HG03064 (cell line): ENCODE results near the gene CEP76.

Experiments
- ATAC-seq: cut with Tn5 transposase; IDR thresholded peaks from one replicate; pipeline ENCODE4 v1.9.1; 2021; ENCODE audit warnings: low read depth; ENCODE audit not compliant: unreplicated experiment

Gene CEP76

GRCh38 chr18:12721495-12722275 lies 19.2 kb upstream of the CEP76 start:
- no peak for ATAC-seq

DNA sequence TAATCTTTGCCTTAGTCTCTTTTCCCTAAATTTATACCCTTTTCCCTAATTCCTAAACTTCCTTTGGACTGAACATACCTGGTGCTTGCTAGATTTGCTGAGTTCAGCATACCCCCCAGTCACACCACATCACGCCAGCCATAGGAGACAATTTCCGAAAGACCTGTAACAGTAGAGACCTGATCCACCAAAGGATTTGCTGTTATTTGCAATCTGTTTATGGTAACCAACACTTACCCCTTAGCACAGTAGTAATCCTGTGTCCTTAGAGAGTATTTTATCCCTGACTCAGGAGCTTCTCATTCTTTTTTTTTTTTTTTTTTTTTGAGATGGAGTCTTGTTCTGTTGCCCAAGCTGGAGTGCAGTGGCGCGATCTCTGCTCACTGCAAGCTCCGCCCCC lies 8.9 kb upstream of the CEP76 start:
- ATAC-seq, result no peak

DNA sequence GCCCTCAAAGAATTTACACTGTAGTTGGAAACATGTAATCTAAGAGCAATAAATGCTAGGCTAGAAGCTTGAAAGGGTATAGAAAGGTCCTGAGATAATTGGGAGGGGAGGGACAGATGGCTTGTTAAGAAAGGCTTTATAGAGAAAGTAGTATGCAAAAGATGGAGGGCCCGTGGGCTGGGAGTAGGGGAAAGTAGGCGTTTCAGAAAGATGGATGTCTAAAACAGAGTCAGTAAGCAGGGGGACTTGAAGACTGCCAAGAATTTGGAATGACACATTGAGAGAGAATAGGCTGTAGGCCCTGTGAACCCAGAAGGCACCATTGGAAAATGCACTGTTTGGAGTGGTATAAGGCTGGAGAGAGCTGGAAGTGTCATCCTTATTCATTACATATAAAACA lies 1.1 kb upstream of the CEP76 start:
- no peak for ATAC-seq

DNA sequence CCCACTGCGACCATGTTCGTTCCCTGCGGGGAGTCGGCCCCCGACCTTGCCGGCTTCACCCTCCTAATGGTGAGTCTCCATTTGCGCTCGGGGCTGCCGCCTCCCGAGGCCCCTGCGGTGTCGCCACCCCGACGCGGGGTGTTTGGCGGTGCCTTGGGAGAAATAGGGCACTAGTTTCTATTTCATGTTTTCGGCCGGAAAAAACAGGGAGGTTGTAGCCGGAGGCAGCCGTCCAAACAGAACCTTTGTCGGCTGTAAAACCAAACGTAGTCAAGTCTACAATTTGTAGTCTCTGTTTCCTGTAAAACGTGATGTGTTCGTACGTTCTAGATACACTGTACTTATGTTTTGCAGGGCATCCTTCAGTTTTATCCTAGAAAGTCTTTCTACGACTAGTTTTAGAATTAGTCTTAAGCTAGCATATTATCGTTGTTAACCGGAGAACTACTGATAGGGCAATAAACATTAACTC lies 609 bp upstream of the CEP76 start:
- peak; percentile 26 for ATAC-seq

DNA sequence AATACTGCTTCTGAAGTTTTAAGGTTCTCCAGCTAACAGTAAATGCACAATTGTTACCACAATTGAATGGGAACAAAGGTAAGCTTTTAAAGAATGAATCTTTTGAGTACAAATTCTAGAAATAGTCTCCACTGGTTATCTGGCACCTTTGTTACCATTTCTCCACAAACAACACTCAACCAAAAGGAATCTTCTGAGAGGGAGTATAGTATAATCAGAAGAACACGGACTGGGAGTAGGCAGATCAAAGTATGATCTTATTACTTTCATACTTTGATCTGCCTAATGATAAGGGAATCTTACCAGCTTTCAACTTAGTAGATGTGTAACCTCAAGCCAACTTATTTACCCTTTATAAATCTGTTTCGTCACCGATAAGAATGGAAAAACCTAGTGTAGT lies 1.4 kb downstream of the CEP76 start:
- no peak for ATAC-seq

DNA sequence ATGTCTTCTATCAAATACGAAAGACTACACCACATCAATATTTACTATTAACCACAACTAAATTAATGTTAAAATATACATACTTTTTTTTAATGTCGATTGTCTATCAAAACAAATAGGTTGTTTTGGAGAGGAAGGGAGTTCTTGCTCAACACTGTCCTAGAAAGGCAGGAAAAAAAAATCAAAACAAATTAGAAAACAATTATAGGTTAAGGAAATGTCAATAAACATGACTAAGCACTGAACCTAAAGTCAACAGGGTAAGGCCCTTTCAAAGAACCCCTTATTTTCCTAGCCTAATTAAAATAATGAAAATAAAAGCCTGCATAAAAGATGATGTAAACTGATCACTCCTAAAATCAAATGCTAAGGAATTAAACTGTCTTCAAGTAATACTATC lies 2.8 kb downstream of the CEP76 start:
- ATAC-seq, result no peak

DNA sequence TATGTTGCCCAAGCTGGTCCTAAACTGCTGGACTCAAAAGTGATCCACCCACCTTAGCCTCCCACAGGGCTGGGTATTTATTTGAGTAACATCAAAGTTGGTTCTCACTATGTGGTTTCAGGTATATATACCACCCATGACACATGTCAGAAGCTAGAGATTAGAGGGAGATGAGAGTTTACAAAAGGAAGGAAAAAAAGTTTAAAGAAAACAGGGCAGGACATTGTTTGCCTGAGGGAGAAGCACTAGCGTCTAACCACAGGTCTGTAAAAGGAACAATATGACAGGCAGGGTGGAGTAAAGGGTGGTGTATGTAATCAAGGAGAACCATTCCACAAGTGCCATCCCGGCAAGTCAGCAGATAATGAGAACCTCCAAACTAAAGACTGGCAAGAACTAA lies 8.5 kb downstream of the CEP76 start:
- no peak for ATAC-seq

- ATAC-seq, result no peak
These were observed 10.3 kb downstream of the CEP76 start for GRCh38 chr18:12692206-12692605.

DNA sequence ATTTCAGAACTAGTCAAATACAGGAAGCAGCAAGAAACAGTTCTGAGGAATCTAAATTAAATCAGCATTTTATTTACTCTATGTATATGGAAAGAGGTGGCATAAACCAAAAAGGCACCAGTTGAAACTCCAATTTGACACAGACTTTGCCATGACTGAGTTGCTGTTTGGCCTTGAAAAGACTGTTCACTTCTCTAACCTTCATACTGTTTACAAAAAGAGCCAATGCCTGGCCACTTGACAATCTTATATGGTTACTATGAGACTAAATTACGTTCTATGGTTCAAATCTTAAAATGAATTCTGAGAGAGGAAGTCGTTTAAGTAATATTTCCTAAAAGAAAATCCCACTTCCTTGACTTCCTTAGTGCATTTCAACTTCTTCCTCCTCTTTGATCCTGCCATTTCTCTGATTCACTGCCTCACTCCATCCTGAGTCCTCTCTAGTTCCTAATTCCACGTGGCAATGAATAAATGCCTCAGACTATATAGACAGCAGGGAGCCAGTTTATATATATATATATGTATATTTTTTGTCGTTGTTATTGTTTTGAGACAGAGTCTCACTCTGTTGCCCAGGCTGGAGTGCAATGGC lies 13.2 kb downstream of the CEP76 start:
- ATAC-seq, result no peak

DNA sequence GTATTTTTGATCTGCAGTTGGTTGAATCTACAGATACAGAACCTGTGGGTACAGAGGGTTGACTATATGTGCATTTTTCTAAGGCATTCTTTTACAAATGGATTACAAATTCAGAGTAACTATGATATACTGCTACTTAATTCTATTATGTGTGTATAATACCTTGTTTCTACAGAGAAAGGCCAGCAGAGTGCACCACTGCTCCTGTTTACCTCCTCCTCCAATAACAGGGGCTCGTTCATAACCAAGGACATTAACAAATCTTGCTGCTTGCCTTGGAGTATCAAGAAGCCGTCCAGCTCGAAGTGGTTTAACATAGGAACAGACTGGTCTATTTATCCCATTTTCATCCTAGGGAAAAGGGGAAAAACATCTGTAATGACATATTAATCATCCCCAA lies 16.4 kb downstream of the CEP76 start:
- no peak for ATAC-seq

DNA sequence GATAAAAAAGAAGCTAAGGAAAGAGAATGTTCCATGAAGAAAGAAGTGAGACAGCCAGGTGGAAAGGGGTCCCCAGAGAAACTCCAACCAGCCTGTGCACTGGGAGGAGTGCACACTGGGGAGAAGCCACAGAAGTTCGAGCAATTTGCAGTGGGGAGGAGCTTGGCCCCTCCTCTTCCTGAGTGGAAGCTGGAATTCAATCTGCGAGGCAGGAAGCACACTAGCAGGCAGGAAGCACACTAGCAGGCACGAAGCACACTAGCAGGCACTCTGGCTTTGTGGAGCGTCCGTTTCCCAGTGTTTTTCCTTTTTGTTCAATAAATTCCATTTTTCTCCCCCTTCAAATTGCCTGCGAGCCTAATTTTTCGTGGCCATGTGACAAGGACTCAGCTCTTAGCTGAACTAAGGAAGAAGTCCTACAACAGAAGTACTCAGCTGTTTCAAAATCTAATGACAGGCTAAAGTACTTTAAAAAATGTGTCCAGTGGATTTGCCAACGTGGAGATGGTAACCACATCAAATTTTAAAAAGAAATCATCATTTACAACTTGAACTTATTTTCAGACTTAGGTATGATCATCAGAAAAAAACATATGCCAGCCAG lies 23.2 kb downstream of the CEP76 start:
- ATAC-seq, result no peak

GRCh38 chr18:12668041-12668440 lies 34.5 kb downstream of the CEP76 start:
- no peak for ATAC-seq

DNA sequence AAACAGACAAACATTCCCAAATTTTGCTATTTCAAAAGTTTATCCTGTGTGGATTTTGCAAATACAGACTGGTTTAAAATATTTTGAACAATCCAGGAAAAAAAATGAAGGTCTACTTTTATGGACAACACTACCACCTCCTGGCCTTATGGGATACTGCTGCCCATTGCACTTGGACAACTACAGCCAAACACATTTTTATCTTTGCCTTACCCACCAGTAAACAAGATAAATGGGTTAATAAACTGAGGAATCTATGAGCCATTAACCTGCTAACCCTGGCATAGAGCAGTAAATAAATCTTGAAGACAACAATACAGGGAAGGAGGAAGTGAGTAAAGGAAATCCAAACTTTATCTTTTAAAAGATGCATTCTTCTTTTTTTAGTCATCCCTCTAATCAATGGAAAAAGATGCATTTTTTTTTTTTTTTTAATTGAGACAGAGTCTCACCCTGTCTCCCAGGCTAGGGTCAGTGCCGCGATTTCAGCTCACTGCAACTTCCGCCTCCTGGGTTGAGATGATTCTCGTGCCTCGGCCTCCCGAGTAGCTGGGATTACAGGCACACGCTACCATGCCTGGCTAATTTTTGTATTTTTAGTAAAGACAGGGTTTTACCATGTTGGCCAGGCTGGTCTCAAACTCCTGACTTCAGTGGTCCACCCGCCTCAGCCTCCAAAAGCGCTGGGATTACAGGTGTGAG lies 42.5 kb downstream of the CEP76 start:
- ATAC-seq, result no peak

DNA sequence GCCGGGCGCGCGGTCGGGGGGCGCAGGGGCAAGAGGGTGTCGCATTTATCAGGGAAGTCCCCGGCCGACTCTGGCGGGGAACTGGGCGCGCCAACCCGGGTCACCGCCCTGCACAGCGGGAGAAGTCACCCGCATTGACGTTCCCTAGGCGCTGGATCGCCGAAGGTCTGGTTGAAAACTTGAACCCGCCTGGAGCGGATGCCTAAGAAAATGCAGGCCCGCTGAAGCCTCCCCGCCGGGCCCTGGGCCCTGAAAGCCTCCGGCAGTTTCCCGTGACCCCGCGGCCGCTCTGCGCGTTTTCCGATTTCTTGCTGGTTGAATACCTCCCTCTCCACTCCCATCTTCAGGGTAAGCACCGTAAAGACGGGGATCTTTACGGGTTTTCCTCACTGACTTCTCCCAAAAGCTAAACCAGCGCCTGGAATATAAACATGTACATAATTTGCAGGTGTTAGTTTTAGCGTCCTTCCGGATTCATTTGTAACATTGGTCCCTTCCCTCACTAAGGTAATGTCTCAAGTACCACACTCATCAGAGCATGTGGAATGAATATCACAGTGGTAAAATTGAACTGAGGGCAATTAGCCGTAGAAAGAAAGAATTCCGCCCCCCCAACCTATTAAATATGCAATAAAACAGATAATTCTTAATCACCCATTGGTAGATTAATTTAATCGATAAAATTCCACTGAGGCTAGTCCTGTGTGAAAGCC lies 43.9 kb downstream of the CEP76 start:
- ATAC-seq, result no peak

- ATAC-seq, result no peak
These were observed 44.7 kb downstream of the CEP76 start, which contains the start of gene SPIRE1 for GRCh38 chr18:12657684-12658425. SPIRE1 (minus strand) TSS chr18:12658107; CDS start chr18:12657866, 241 bp downstream.

GRCh38 chr18:12656938-12657683 lies 45.4 kb downstream of the CEP76 start:
- no peak for ATAC-seq

- no peak for ATAC-seq
These were observed 46.0 kb downstream of the CEP76 start for GRCh38 chr18:12656605-12656937.

GRCh38 chr18:12654971-12655370 lies 47.6 kb downstream of the CEP76 start:
- ATAC-seq, result no peak

GRCh38 chr18:12652861-12653401 lies 49.6 kb downstream of the CEP76 start:
- ATAC-seq, result no peak
